GM13976 (cell line): ENCODE results near the gene BICD1.

Experiments used
- DNase-seq: peaks from one replicate; pipeline ENCODE4 v3.0.0; 2012; ENCODE audit warnings: low spot score
- in situ Hi-C: fragments of 300-500 bp; cut with MboI; formaldehyde crosslinking; loops from one replicate; pipeline ENCODE4 v1.12.0; 2022; ENCODE audit warnings: low sequenced_read_pairs, mixed read lengths, inconsistent platforms; ENCODE audit not compliant: unreplicated experiment
- TF ChIP-seq, protein P1 (sequence below): IDR thresholded peaks from 2 replicates; pipeline ENCODE4 v1.5.1; 2012; ENCODE audit warnings: borderline replicate concordance, mild to moderate bottlenecking; ENCODE audit not compliant: insufficient read depth; ENCODE audit errors: extremely low read depth, missing control alignments, control extremely low read depth

BICD1 gene

DNA sequence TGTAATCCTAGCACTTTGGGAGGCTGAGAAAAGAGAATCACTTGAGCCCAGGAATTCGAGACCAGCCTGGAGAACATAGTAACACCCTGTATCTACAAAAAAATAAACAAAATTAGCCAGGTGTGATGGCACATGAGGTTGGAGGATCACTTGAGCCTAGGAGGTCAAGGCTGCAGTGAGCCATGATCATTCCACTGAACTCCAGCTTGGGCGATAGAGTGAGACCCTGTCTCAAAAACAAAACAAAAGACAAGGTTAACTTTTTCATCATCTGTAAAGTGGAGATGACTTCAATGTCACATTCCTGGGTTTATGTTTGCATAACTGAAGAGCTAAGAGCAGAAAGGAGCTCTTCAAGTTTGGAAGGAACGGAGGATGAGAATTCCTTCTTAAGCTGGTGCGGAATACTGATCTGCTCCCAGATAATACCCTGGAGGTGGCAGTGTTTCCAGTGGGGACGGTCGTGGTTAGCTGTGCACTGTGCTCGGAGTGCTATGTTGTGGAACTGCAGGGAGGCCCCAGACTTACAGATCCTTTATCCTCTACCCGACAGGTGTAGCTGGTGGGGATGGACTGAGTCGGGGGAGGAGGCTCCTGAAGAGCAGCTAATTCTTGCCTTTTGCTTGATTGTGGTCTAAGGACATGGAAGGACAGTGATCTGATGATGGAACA is 22.5 kb upstream of the BICD1 start:
- in situ Hi-C loops, result no loop called here
- TF ChIP-seq, protein P1, sequence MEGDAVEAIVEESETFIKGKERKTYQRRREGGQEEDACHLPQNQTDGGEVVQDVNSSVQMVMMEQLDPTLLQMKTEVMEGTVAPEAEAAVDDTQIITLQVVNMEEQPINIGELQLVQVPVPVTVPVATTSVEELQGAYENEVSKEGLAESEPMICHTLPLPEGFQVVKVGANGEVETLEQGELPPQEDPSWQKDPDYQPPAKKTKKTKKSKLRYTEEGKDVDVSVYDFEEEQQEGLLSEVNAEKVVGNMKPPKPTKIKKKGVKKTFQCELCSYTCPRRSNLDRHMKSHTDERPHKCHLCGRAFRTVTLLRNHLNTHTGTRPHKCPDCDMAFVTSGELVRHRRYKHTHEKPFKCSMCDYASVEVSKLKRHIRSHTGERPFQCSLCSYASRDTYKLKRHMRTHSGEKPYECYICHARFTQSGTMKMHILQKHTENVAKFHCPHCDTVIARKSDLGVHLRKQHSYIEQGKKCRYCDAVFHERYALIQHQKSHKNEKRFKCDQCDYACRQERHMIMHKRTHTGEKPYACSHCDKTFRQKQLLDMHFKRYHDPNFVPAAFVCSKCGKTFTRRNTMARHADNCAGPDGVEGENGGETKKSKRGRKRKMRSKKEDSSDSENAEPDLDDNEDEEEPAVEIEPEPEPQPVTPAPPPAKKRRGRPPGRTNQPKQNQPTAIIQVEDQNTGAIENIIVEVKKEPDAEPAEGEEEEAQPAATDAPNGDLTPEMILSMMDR, result no peak
- DNase-seq, result no peak

- TF ChIP-seq, protein P1, result no peak
- DNase-seq, result no peak
- in situ Hi-C loops, result no loop called here
These were observed 21.9 kb upstream of the BICD1 start for GRCh38 chr12:32084753-32085152.

DNA sequence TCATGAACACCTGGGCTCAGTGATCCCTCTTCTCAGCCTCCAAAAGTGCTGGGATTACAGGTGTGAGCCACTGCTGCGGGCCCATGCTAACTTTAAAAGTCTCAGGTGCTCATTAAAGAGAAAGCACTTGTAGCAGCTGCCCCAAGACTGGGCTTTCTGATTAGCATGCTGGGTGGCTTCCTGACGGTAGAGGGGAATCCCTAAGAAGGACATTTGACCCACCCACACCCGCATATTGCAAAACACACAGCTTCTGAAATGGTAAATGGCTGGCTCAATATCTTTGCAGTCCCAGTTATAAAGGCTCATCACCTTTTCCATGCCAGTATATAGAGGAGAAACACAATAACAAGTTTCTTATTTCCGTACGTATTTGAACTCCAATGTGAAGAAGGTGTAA is 19.3 kb upstream of the BICD1 start:
- peak; percentile 59 for DNase-seq
- in situ Hi-C loops, result no loop called here
- TF ChIP-seq, protein P1, result no peak

DNA sequence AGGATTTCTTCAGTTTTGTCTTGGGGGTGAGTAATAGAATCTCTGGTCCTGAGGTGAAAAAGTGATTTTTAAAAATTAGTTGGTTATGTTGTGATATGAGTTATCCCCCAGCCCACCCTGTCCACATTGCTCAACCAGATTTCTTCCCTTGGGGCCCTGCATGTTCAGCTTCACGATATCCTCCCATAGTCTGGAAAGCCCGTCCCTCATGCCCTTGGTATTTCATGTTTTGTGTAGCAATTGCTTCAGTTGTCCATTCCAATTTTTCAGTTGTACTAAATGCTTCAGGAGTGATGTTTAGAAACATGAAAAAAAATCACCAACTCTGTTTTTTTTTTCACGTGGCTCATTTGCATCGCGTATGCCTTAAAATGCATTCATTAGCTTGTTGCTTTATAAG is 17.5 kb upstream of the BICD1 start:
- TF ChIP-seq, protein P1, result no peak
- no peak for DNase-seq
- in situ Hi-C loops, result no loop called here

GRCh38 chr12:32089586-32089985 is 17.1 kb upstream of the BICD1 start:
- in situ Hi-C loops, result no loop called here
- TF ChIP-seq, protein P1, result no peak
- DNase-seq, result no peak

DNA sequence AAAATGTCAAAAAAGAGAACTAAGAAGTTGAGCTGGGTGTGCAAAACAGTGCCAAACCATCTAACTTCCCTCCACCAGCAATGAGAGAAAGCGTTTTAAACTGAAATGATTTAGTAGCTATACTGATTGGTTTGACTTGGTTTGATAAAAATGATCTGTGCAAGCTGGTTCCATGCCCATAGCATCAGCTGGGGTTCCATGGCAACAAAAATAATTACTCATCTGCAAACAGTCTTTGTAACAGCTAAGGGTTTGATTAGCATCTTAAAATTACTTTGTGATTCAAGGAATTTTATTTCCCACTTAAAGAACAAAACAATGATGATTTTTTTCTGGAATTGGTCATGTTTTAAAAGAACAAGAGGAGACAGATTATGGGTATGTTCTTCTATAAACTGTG is 15.0 kb upstream of the BICD1 start:
- no peak for DNase-seq
- in situ Hi-C loops, result no loop called here
- TF ChIP-seq, protein P1, result no peak
